PC-3 (cell line): Measurements from ENCODE around the gene SLC6A15.

ENCODE experiments used
- EZH2 ChIP-seq: fragments of 300-600 bp; sonication (generic); IDR thresholded peaks from one replicate; pipeline ENCODE4 v1.6.1; 2017; ENCODE audit warnings: antibody characterized with exemption, mild to moderate bottlenecking, low read length; ENCODE audit not compliant: unreplicated experiment
- EZH2phosphoT487 ChIP-seq: fragments of 300-600 bp; sonication (generic); IDR thresholded peaks from 2 replicates; pipeline ENCODE4 v1.6.1; 2018; ENCODE audit warnings: mild to moderate bottlenecking, antibody characterized with exemption, low read length, borderline replicate concordance
- TF ChIP-seq, protein P1 (sequence below): fragments of 300-600 bp; sonication (generic); conservative IDR thresholded peaks from 2 replicates; pipeline ENCODE4 v1.5.1; 2017; ENCODE audit warnings: antibody characterized with exemption, low read depth, mild to moderate bottlenecking, low read length

DNA sequence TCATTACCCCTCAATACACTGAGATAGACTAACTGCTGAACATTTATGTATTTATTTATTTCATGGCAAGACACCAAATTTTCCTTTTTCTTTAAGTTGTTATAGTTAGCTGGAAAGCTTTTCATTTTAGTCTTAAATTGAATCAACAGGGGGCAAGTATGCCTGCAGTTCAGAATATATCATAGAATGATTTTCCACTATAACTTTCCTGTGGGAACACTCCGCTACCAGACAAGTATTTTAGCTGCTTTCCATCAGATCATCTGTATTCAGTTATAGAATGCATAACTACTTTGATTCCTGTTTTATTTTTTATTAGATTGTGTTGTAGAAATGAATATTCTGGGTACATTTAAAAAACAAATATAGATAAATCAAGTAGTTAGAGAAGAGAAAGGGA, 102.0 kb downstream of the SLC6A15 start:
- TF ChIP-seq, protein P1, sequence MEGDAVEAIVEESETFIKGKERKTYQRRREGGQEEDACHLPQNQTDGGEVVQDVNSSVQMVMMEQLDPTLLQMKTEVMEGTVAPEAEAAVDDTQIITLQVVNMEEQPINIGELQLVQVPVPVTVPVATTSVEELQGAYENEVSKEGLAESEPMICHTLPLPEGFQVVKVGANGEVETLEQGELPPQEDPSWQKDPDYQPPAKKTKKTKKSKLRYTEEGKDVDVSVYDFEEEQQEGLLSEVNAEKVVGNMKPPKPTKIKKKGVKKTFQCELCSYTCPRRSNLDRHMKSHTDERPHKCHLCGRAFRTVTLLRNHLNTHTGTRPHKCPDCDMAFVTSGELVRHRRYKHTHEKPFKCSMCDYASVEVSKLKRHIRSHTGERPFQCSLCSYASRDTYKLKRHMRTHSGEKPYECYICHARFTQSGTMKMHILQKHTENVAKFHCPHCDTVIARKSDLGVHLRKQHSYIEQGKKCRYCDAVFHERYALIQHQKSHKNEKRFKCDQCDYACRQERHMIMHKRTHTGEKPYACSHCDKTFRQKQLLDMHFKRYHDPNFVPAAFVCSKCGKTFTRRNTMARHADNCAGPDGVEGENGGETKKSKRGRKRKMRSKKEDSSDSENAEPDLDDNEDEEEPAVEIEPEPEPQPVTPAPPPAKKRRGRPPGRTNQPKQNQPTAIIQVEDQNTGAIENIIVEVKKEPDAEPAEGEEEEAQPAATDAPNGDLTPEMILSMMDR: no peak
- no peak for TF ChIP-seq EZH2
- no peak for TF ChIP-seq EZH2phosphoT487
